NCI-H2196 treated with DMSO at 0.1 percent for 48 hours (cell line): ENCODE data around the gene RASAL2.
"Not testable (repeated sequence)": the region's sequence is repeated elsewhere in the genome, so short reads cannot be mapped to it uniquely, and the experiment has no call there.

Source experiments
- DNase-seq: peaks from one replicate; lab custom pipeline; 2025; ENCODE audit not compliant: unreplicated experiment; lab: John Stamatoyannopoulos, UW

RASAL2 gene

GRCh38 chr1:178220094-178220493 lies 126.2 kb downstream of the RASAL2 start:
- no peak for DNase-seq

GRCh38 chr1:178223289-178223688 lies 129.4 kb downstream of the RASAL2 start:
- DNase-seq, result no peak

GRCh38 chr1:178224358-178224757 lies 130.5 kb downstream of the RASAL2 start:
- no peak for DNase-seq

- DNase-seq, result no peak
These were observed 137.0 kb downstream of the RASAL2 start for GRCh38 chr1:178230881-178231409.

- DNase-seq, result no peak
These were observed 138.2 kb downstream of the RASAL2 start for GRCh38 chr1:178232108-178232507.

- no peak for DNase-seq
These were observed 139.0 kb downstream of the RASAL2 start for GRCh38 chr1:178232949-178233348.

- no peak for DNase-seq
These were observed 143.2 kb downstream of the RASAL2 start for GRCh38 chr1:178237121-178237520.

- DNase-seq, result no peak
These were observed 145.0 kb downstream of the RASAL2 start for GRCh38 chr1:178238722-178239510.

- DNase-seq, result no peak
These were observed 147.2 kb downstream of the RASAL2 start for GRCh38 chr1:178241057-178241456.

- DNase-seq, result no peak
These were observed 147.9 kb downstream of the RASAL2 start for GRCh38 chr1:178241837-178242236.

- no peak for DNase-seq
These were observed 149.2 kb downstream of the RASAL2 start for GRCh38 chr1:178243119-178243518.

GRCh38 chr1:178243890-178244289 lies 150.0 kb downstream of the RASAL2 start:
- no peak for DNase-seq

GRCh38 chr1:178248284-178248683 lies 154.4 kb downstream of the RASAL2 start:
- DNase-seq, result not testable (repeated sequence)

- not testable (repeated sequence) for DNase-seq
These were observed 159.7 kb downstream of the RASAL2 start for GRCh38 chr1:178253581-178253980.

- no peak for DNase-seq
These were observed 160.5 kb downstream of the RASAL2 start for GRCh38 chr1:178254433-178254832.

- DNase-seq, result no peak
These were observed 164.6 kb downstream of the RASAL2 start for GRCh38 chr1:178258536-178258935.

GRCh38 chr1:178262120-178262500 lies 168.2 kb downstream of the RASAL2 start:
- DNase-seq, result no peak

GRCh38 chr1:178263341-178263740 lies 169.4 kb downstream of the RASAL2 start:
- DNase-seq, result no peak

- DNase-seq, result no peak
These were observed 172.2 kb downstream of the RASAL2 start for GRCh38 chr1:178266113-178266512.

- DNase-seq, result no peak
These were observed 172.7 kb downstream of the RASAL2 start for GRCh38 chr1:178266619-178267066.

GRCh38 chr1:178267646-178268094 lies 173.8 kb downstream of the RASAL2 start:
- no peak for DNase-seq

- DNase-seq, result no peak
These were observed 177.6 kb downstream of the RASAL2 start for GRCh38 chr1:178271471-178271870.
